Cerebellar nuclear complex (tissue), 1 donor: Measurements from ENCODE around the gene GNG11.

ENCODE experiments used
- DNase-seq, 2 experiments: peaks; one replicate each; lab custom pipeline; 2025; lab: John Stamatoyannopoulos, UW

Gene GNG11

DNA sequence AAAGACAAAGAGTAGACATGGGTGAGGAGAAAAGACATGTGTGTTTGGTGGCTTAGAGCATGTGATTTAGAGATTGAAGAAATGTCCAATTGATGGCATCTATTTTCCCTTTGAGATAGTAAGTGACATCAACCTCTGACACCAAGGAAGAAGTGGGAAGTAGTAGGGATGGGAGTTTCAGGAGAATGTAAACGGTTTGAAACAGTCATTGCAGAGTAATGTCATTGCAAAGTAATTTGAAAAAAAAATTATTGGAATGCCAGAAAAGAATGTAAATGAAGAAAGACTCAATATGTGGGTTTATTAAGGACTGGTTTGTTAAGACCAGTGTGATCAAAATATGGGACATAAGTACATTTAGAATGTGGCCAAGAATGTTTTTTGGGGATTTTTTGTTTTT, 26.6 kb downstream of the GNG11 start:
- DNase-seq: no peak

DNA sequence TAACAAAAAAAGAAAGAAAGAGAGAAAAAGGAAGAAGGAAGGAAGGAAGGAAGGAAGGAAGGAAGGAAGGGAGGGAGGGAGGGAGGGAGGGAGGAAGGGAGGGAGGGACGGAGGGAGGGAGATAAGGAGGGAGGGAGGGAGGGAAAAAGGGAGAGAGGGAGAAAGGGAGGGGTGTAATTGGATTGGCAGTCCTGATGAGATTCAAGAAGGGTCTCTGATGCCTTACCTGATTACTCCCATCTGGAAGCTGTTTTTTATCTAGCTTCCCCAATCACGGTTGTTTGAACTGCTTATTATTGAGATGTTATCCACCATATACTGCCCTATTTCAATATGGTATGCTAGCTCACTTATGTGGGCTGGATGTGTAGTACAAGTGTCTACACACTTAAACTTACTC, 27.3 kb downstream of the GNG11 start:
- DNase-seq: no peak

GRCh38 chr7:93949423-93949822, 27.9 kb downstream of the GNG11 start:
- no peak for DNase-seq

DNA sequence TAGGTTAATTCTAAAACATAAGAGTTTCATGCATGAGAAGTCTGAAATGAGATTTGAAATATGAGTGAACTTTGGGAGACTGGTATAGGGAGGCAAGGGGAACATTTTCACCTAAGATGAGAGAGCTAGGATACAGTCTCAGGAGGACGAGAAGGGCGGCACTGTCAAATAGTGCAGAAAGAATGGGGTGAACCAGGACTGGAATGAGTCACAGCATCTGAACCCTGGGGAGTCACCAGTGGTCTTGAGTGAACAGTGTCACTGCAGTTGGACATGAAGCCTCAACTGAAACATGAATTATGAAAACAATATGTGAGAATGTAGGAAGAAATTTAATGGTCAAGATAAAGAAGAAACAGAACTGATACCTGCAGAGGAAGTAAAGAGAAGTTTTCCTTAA, 33.8 kb downstream of the GNG11 start:
- DNase-seq: no peak

GRCh38 chr7:93957767-93958166, 36.2 kb downstream of the GNG11 start:
- DNase-seq: no peak

DNA sequence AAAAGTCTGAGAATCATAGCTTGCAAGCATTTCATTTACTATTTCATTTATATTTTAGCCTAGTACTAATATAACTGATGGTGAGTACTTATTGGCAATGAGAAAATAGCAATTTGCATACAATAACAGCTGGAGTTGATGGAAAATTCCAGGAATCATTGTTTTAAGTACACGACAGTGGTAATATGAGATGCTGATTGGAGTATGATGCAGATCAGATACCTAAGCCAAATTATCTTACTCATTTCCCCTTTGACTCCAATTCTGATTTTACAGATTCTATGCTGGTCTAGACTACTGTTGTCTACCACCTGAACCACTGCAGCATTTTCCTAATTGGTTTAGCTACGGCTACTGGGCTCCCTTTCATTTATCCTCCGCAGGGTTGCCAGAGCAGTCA, 36.7 kb downstream of the GNG11 start:
- DNase-seq: no peak

GRCh38 chr7:93958651-93959050, 37.1 kb downstream of the GNG11 start:
- DNase-seq: no peak

GRCh38 chr7:93960986-93961385, 39.5 kb downstream of the GNG11 start:
- DNase-seq: no peak

DNA sequence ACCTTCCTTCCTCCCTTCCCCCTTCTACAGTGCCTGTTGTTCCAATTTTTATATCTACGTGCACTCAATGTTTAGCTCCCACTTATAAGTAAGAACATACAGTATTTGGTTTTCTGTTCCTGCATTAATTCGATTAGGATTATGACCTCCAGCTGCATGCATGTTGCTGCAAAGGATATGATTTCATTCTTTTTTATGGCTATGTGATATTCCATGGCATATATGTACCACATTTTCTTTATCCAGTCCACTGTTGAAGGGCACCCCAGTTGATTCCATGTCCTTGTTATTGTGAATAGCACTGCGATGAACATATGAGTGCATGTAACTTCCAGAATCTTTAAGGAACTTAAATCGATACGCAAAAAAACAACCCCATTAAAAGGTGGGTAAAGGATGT, 42.7 kb downstream of the GNG11 start:
- DNase-seq: no peak

DNA sequence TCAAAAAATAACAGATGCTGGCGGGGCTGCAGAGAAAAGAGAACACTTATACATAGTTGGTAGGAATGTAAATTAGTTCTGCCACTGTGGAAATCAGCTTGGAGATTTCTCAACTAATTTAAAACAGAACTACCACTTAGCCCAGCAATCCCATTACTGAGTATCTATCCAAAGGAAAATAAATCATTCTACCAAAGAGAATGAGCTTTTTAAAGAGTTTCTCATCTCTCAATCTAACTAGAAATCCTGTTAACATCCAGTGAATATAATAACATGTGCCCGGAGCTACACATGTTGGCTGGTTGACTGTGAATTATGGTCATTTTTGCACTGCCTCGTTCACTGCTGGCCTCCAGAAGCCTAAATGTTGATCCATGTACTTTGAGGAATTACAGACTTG, 43.3 kb downstream of the GNG11 start:
- DNase-seq: no peak

DNA sequence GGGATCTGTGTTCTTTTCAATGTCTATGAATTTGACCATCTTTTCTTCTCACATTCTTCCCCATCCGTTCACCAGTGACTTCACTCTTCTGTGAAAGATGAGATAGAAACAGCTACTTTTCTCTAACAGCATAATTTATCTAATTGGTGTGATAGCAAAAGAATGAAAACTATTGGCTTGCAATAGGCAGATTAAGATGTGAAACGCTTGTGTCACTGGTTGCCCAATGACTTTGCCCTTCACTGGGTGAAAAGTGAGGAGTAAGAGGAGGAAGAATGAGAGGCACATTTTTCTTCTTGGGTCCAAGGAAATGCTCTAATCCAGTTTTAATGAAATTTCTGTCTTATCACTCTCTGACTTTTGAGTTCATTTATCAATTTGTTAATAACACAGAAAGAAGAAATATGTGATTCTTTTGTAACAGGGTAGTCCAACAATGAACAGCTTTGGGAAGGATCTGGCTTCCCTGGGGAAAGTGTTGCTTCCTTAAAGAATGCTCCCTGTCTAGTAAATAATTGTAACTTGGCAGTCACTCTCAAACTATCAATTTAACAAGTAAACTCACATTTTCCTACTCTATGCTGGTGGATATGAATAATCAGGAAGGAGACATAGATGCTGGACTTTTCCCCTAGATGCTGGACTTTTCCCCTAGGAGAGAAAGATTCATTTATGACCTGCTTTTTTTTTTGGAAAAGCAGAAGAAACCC, 47.5 kb downstream of the GNG11 start:
- no peak for DNase-seq

GRCh38 chr7:93972029-93972725, 50.6 kb downstream of the GNG11 start:
- no peak for DNase-seq

- DNase-seq: no peak
Measured at GRCh38 chr7:93973134-93973533, 51.6 kb downstream of the GNG11 start.

DNA sequence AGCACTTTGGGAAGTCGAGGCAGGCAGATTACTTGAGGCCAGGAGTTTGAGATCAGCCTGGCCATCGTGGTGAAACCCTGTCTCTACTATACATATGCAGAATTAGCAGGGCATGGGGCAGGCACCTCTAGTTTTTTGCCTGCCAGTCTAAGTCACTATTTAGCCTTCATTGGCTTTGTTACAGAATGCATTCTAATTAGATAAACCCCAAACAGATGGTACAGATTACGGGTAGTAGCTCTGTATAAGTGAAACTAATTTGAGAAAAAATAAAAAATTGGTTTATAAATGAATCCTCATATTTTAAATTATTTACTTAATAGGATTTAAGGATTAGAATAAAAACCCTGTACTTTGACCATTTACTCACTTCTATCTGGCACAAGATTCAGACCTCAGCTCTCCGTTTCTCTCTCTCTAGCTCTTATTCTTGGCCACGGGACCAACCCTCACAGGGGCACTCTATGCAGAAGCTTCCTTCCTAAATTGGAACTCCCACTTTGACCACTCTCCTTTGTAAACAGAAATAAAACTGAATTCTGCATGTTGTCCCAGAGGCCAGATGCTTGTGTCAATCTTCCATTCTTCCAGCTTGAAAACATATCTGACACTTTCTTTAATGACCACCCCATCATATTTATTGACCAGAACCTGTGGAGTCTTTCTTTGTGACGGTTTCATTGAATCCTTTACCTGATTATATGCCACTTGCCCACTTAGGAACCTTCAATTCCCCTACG, 55.8 kb downstream of the GNG11 start:
- no peak for DNase-seq
